ENCODE measurements around the gene CIPC. TPM values are rescaled to one million over a fixed set of nuclear protein-coding genes. Genes with fewer than 3 reads are reported as not detected.

CIPC gene
- total RNA-seq, 1 experiment from 2014 or later = 31.1 TPM

DNA sequence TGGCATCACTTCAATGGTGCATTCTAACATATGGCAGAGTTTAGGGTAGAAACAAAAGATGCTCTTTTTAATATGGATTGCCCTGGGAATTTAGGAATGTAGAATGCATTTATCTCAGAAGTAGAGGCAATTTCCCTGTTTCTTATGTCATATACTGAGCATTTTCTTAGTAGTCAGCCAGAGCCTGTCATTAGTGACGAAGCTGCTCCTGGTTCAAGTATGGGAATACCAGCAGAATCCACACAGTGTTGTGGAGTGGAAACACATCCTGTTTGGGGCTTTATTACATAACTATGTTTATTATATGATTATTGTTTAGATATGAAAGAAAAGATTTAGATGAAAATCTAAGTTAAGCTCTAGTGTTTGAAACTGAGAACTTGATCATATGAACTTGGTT, 12.2 kb downstream of the CIPC start:
- H3K4me3 ChIP-seq (ENCODE audit: low read depth, low read length, poor library complexity, severe bottlenecking) = no peak overlapping the region
- CTCF ChIA-PET = interaction anchor here (1.2 kb wide), 1 partner anchor 12 kb away, joined by 3 read pairs; no protein-coding TSS in a partner anchor
- H3K27me3 ChIP-seq (replicated peaks; ENCODE audit: insufficient read depth, low read depth, low read length, poor library complexity) = no peaks in the 10 kb centered on the region
- peaks cover 54% of the 10 kb centered on the region for H3K36me3 ChIP-seq (ENCODE audit: insufficient read depth, low read length, poor library complexity, severe bottlenecking)
- POLR2A ChIA-PET (ENCODE audit: low non-redundant PET) = no interaction called here
- BruUV-seq (replicated peaks) = no TSS peak
- intact Hi-C loops (cut with micrococcal nuclease; ENCODE audit: unreplicated experiment) = no loop called here
- no peak for DNase-seq (ENCODE audit: low spot score)
- peaks cover 34% of the 10 kb centered on the region for H3K4me1 ChIP-seq (ENCODE audit: insufficient read depth, low read length, poor library complexity, severe bottlenecking)
- no peaks in the 10 kb centered on the region for H3K9me3 ChIP-seq (ENCODE audit: low read depth, low read length, poor library complexity, severe bottlenecking)
- H3K27ac ChIP-seq (ENCODE audit: low read depth, low read length, poor library complexity, severe bottlenecking) = peak overlapping the region; percentile 92
- no peak for TF ChIP-seq EZH2 (IDR thresholded peaks at IDR 0.05; ENCODE audit: borderline replicate concordance, low read depth, low read length, poor library complexity, severe bottlenecking)
- TF ChIP-seq, protein P1, sequence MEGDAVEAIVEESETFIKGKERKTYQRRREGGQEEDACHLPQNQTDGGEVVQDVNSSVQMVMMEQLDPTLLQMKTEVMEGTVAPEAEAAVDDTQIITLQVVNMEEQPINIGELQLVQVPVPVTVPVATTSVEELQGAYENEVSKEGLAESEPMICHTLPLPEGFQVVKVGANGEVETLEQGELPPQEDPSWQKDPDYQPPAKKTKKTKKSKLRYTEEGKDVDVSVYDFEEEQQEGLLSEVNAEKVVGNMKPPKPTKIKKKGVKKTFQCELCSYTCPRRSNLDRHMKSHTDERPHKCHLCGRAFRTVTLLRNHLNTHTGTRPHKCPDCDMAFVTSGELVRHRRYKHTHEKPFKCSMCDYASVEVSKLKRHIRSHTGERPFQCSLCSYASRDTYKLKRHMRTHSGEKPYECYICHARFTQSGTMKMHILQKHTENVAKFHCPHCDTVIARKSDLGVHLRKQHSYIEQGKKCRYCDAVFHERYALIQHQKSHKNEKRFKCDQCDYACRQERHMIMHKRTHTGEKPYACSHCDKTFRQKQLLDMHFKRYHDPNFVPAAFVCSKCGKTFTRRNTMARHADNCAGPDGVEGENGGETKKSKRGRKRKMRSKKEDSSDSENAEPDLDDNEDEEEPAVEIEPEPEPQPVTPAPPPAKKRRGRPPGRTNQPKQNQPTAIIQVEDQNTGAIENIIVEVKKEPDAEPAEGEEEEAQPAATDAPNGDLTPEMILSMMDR (conservative IDR thresholded peaks at IDR 0.05; ENCODE audit: low read depth, low read length) = no peak

DNA sequence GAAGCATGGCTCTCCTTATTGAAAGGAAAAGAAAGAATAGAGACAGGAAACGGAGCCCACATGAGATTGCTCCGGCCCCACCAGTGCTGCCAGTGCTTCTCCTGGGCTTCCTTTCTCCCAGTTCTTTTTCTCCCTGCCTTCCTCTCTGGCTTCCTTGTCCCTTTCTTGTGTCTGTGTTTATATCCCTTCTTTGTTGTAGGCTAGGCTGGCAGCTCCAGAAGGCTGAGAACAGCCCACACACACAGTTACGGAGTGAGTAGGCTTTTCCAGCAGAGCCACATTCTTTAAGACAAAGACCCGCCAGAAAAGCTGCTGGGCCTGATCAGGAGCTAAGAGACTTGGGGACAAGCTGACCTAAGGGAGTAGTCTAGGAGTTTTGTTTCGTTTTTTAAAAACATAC, 13.0 kb downstream of the CIPC start:
- peaks cover 34% of the 10 kb centered on the region for H3K4me1 ChIP-seq (ENCODE audit: insufficient read depth, low read length, poor library complexity, severe bottlenecking)
- ChIA-PET CTCF (interaction anchor here (0.6 to 1.2 kb wide), 4 partner anchors 11 to 40 kb away, joined by 3 to 7 read pairs (median 4); no protein-coding TSS in a partner anchor), POLR2A (ENCODE audit: low non-redundant PET) (interaction anchor here (0.6 kb wide), 1 partner anchor 143 kb away, joined by 4 read pairs; no protein-coding TSS in a partner anchor)
- no peak for TF ChIP-seq EZH2 (IDR thresholded peaks at IDR 0.05; ENCODE audit: borderline replicate concordance, low read depth, low read length, poor library complexity, severe bottlenecking)
- TF ChIP-seq, protein P1 (conservative IDR thresholded peaks at IDR 0.05; ENCODE audit: low read depth, low read length) = no peak
- DNase-seq (ENCODE audit: low spot score) = peak; percentile 75
- H3K27ac ChIP-seq (ENCODE audit: low read depth, low read length, poor library complexity, severe bottlenecking) = peak overlapping the region; percentile 92
- intact Hi-C loops (cut with micrococcal nuclease; ENCODE audit: unreplicated experiment) = no loop called here
- BruUV-seq (replicated peaks) = no TSS peak
- H3K9me3 ChIP-seq (ENCODE audit: low read depth, low read length, poor library complexity, severe bottlenecking) = no peaks in the 10 kb centered on the region
- H3K36me3 ChIP-seq (ENCODE audit: insufficient read depth, low read length, poor library complexity, severe bottlenecking) = peaks cover 54% of the 10 kb centered on the region
- H3K27me3 ChIP-seq (replicated peaks; ENCODE audit: insufficient read depth, low read depth, low read length, poor library complexity) = no peaks in the 10 kb centered on the region
- peak overlapping the region; percentile 1 for H3K4me3 ChIP-seq (ENCODE audit: low read depth, low read length, poor library complexity, severe bottlenecking)

- no peak for TF ChIP-seq EZH2 (IDR thresholded peaks at IDR 0.05; ENCODE audit: borderline replicate concordance, low read depth, low read length, poor library complexity, severe bottlenecking)
- TF ChIP-seq, protein P1 (conservative IDR thresholded peaks at IDR 0.05; ENCODE audit: low read depth, low read length) = no peak
- H3K9me3 ChIP-seq (ENCODE audit: low read depth, low read length, poor library complexity, severe bottlenecking) = no peaks in the 10 kb centered on the region
- BruUV-seq (replicated peaks) = no TSS peak
- peaks cover 38% of the 10 kb centered on the region for H3K36me3 ChIP-seq (ENCODE audit: insufficient read depth, low read length, poor library complexity, severe bottlenecking)
- no peak for DNase-seq (ENCODE audit: low spot score)
- peaks cover 34% of the 10 kb centered on the region for H3K4me1 ChIP-seq (ENCODE audit: insufficient read depth, low read length, poor library complexity, severe bottlenecking)
- no peak overlapping the region for H3K27ac ChIP-seq (ENCODE audit: low read depth, low read length, poor library complexity, severe bottlenecking)
- H3K27me3 ChIP-seq (replicated peaks; ENCODE audit: insufficient read depth, low read depth, low read length, poor library complexity) = no peaks in the 10 kb centered on the region
- ChIA-PET POLR2A (ENCODE audit: low non-redundant PET) (no interaction called here), CTCF (no interaction called here)
- no peak overlapping the region for H3K4me3 ChIP-seq (ENCODE audit: low read depth, low read length, poor library complexity, severe bottlenecking)
- intact Hi-C loops (cut with micrococcal nuclease; ENCODE audit: unreplicated experiment) = no loop called here
Observed at GRCh38 chr14:77113644-77114043, 15.6 kb downstream of the CIPC start.
